Left renal pelvis (tissue), 4 donors: ENCODE data around the gene FOXL2. TPM values are rescaled to one million over a fixed set of nuclear protein-coding genes. Genes with fewer than 3 reads are reported as not detected.

Experiments used
- DNase-seq, 4 donors: peaks; one replicate each; pipeline ENCODE4 v3.0.0-alpha.2; 2013; ENCODE audit warnings: low read depth in 4 of 4, low spot score in 3 of 4
- polyA plus RNA-seq, 4 donors: library from polyadenylated mRNA; unstranded; fragments of 120-200 nt; gene quantifications; one replicate each; pipeline ENCODE4 v1.2.1, GENCODE V29; 2013; ENCODE audit not compliant: insufficient read length in 4 of 4

Gene FOXL2
- polyA plus RNA-seq, 4 donors: not detected

GRCh38 chr3:138945709-138946662 is 951 bp downstream of the FOXL2 start:
- DNase-seq: no peak

GRCh38 chr3:138944929-138945708 is 1.8 kb downstream of the FOXL2 start:
- DNase-seq: no peak

- DNase-seq: no peak
Observed at GRCh38 chr3:138944654-138944928, 2.3 kb downstream of the FOXL2 start.

GRCh38 chr3:138943724-138944653 is 2.9 kb downstream of the FOXL2 start:
- no peak for DNase-seq

- DNase-seq: no peak
Observed at GRCh38 chr3:138942861-138943623, 3.9 kb downstream of the FOXL2 start.

GRCh38 chr3:138942271-138942670 is 4.7 kb downstream of the FOXL2 start:
- DNase-seq: no peak

GRCh38 chr3:138941259-138941885 is 5.6 kb downstream of the FOXL2 start:
- DNase-seq: no peak

GRCh38 chr3:138940446-138940845 is 6.5 kb downstream of the FOXL2 start:
- DNase-seq: no peak

GRCh38 chr3:138939561-138940241 is 7.2 kb downstream of the FOXL2 start:
- no peak for DNase-seq

- no peak for DNase-seq
Observed at GRCh38 chr3:138938877-138939560, 7.9 kb downstream of the FOXL2 start.

GRCh38 chr3:138938056-138938876 is 8.7 kb downstream of the FOXL2 start:
- no peak for DNase-seq

- DNase-seq: no peak
Observed at GRCh38 chr3:138937690-138938055, 9.3 kb downstream of the FOXL2 start.

- DNase-seq: no peak
Observed at GRCh38 chr3:138936741-138937689, 9.9 kb downstream of the FOXL2 start.

GRCh38 chr3:138935863-138936740 is 10.8 kb downstream of the FOXL2 start:
- no peak for DNase-seq

- no peak for DNase-seq
Observed at GRCh38 chr3:138935505-138935862, 11.5 kb downstream of the FOXL2 start.
